SK-N-SH (cell line): ENCODE data around the gene TMPRSS11F.

Experiments
- CTCF ChIP-seq: fragments of 200-600 bp; sonication (generic); IDR thresholded peaks from 2 replicates; pipeline ENCODE4 v1.6.1; 2017; ENCODE audit warnings: antibody characterized with exemption, mild to moderate bottlenecking, moderate library complexity
- MAX ChIP-seq: IDR thresholded peaks from 2 replicates; pipeline ENCODE4 v1.4.0; 2012; ENCODE audit warnings: low read depth
- NFIC ChIP-seq: IDR thresholded peaks from 2 replicates; pipeline ENCODE4 v1.4.0; 2012; ENCODE audit warnings: borderline replicate concordance
- NRF1 ChIP-seq: IDR thresholded peaks from 2 replicates; pipeline ENCODE4 v1.6.1; 2012; ENCODE audit warnings: low read depth, mild to moderate bottlenecking, low read length
- PBX3 ChIP-seq: IDR thresholded peaks from 2 replicates; pipeline ENCODE4; 2012
- RAD21 ChIP-seq: IDR thresholded peaks from 2 replicates; pipeline ENCODE4 v1.6.1; 2012; ENCODE audit warnings: mild to moderate bottlenecking, low read length
- RCOR1 ChIP-seq: fragments of 150-350 bp; IDR thresholded peaks from 2 replicates; pipeline ENCODE4 v1.6.1; 2017; ENCODE audit warnings: antibody characterized with exemption, low read length
- SIN3A ChIP-seq: IDR thresholded peaks from 2 replicates; pipeline ENCODE4 v1.6.1; 2012; ENCODE audit warnings: low read depth, mild to moderate bottlenecking, low read length, moderate library complexity, borderline replicate concordance
- USF1 ChIP-seq: IDR thresholded peaks from 2 replicates; pipeline ENCODE4 v1.4.0; 2012; ENCODE audit warnings: low read depth, borderline replicate concordance
- USF2 ChIP-seq: fragments of 150-350 bp; IDR thresholded peaks from 2 replicates; pipeline ENCODE4 v1.6.1; 2017; ENCODE audit warnings: antibody characterized with exemption, low read length, low read depth, borderline replicate concordance

- TF ChIP-seq CTCF (no peak), NRF1 (no peak), USF2 (no peak), PBX3 (no peak), RAD21 (no peak), USF1 (no peak), RCOR1 (no peak), MAX (no peak), NFIC (no peak), SIN3A (no peak)
Observed at GRCh38 chr4:68076194-68076593, 53.5 kb downstream of the TMPRSS11F start.
